ENCODE measurements around the gene ANGPTL4.
"Not testable (repeated sequence)": the region's sequence is repeated elsewhere in the genome, so short reads cannot be mapped to it uniquely, and the experiment has no call there.

ANGPTL4 gene

GRCh38 chr19:8342684-8343482, 21.1 kb upstream of the ANGPTL4 start, which contains the start of gene KANK3:
Gene KANK3, minus strand, starts transcription at chr19:8343262. Its CDS starts 5,434 bp downstream, at chr19:8337828.
- DNase-seq (ENCODE audit: low read depth): peak; percentile 89
- peak within 1 kb of the TSS; percentile 50 for H3K4me3 ChIP-seq (ENCODE audit: low read depth, low read length)
- TF ChIP-seq, protein P1, sequence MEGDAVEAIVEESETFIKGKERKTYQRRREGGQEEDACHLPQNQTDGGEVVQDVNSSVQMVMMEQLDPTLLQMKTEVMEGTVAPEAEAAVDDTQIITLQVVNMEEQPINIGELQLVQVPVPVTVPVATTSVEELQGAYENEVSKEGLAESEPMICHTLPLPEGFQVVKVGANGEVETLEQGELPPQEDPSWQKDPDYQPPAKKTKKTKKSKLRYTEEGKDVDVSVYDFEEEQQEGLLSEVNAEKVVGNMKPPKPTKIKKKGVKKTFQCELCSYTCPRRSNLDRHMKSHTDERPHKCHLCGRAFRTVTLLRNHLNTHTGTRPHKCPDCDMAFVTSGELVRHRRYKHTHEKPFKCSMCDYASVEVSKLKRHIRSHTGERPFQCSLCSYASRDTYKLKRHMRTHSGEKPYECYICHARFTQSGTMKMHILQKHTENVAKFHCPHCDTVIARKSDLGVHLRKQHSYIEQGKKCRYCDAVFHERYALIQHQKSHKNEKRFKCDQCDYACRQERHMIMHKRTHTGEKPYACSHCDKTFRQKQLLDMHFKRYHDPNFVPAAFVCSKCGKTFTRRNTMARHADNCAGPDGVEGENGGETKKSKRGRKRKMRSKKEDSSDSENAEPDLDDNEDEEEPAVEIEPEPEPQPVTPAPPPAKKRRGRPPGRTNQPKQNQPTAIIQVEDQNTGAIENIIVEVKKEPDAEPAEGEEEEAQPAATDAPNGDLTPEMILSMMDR (IDR thresholded peaks at IDR 0.05; ENCODE audit: low read depth, low read length, missing control alignments): no peak

GRCh38 chr19:8343483-8343844, 20.5 kb upstream of the ANGPTL4 start:
- peak overlapping the region; percentile 1 for H3K4me3 ChIP-seq (ENCODE audit: low read depth, low read length)
- no peak for DNase-seq (ENCODE audit: low read depth)
- TF ChIP-seq, protein P1 (IDR thresholded peaks at IDR 0.05; ENCODE audit: low read depth, low read length, missing control alignments): no peak

GRCh38 chr19:8349629-8350372, 14.2 kb upstream of the ANGPTL4 start:
- not testable (repeated sequence) for DNase-seq (ENCODE audit: low read depth); H3K4me3 ChIP-seq (ENCODE audit: low read depth, low read length)

DNA sequence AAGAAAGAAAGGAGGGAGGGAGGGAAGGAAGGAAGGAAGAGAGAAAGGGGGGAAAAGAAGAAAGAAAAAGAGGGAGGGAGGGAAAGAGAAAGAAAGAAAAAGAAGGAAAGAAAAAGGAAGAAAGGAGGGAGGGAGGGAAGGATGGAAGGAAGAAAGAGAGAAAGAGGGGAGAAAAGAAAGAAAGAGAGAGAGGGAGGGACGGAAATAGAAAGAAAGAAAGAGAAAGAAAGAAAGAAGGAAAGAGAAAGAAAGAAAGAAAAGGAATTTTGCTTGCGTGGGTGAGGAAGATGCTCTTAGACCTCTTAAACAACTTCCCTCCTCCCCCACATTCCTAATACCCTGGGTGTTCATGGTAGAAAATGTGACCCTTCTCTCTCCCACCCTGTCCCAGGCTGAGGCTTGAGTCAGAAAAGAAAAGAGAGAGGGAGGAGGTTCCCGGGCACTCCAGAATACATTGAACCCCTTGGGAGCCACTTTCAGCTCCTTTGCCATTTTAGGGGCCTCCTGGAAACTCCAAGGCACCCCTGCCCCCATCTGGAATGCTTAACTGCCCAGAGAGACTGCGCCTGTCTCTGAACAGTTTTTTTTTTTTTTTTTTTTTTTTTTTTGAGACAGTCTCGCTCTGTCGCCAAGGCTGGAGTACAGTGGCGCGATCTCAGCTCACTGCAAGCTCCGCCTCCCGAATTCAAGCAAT, 11.7 kb upstream of the ANGPTL4 start:
- no peak for DNase-seq (ENCODE audit: low read depth)
- TF ChIP-seq, protein P1 (IDR thresholded peaks at IDR 0.05; ENCODE audit: low read depth, low read length, missing control alignments): no peak
- no peak overlapping the region for H3K4me3 ChIP-seq (ENCODE audit: low read depth, low read length)

DNA sequence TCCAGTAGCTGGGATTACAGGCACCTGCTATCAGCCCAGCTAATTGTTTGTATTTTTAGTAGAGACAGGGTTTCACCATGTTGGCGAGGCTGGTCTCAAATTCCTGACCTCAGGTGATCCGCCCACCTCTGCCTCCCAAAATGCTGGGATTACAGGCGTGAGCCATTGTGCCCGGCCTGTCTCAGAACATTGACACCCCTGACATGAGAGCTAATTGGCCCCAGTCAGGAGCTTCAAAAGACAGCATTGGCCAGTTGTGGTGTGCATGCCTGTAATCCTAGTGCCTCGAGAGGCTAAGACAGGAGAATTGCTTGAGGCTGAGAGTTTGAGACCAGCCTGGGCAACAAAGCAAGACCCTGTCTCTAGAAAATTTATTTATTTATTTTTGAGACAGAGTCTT, 11.1 kb upstream of the ANGPTL4 start:
- not testable (repeated sequence) for H3K4me3 ChIP-seq (ENCODE audit: low read depth, low read length); DNase-seq (ENCODE audit: low read depth)

- TF ChIP-seq, protein P1 (IDR thresholded peaks at IDR 0.05; ENCODE audit: low read depth, low read length, missing control alignments): no peak
- no peak overlapping the region for H3K4me3 ChIP-seq (ENCODE audit: low read depth, low read length)
- no peak for DNase-seq (ENCODE audit: low read depth)
Observed at GRCh38 chr19:8355631-8356402, 8.1 kb upstream of the ANGPTL4 start.

GRCh38 chr19:8357007-8357521, 6.9 kb upstream of the ANGPTL4 start:
- TF ChIP-seq, protein P1 (IDR thresholded peaks at IDR 0.05; ENCODE audit: low read depth, low read length, missing control alignments): no peak
- DNase-seq (ENCODE audit: low read depth): no peak

More at GRCh38 chr19:8357007-8357521, 6.9 kb upstream of the ANGPTL4 start:
- H3K4me3 ChIP-seq (ENCODE audit: low read depth, low read length): no peak overlapping the region
